Caki2 (cell line): ENCODE data around the gene BEND6. TPM values are rescaled to one million over a fixed set of nuclear protein-coding genes. Genes with fewer than 3 reads are reported as not detected.
"Not testable (repeated sequence)": the region's sequence is repeated elsewhere in the genome, so short reads cannot be mapped to it uniquely, and the experiment has no call there.

Experiments used
- DNase-seq: peaks from one replicate; pipeline ENCODE4 v3.0.0-alpha.2; 2015; ENCODE audit warnings: low read depth
- in situ Hi-C: cut with HindIII; loops from 2 replicates; pipeline ENCODE4 v1.10.0; 2016; ENCODE audit warnings: low sequenced_read_pairs, low pct_unique_long_range_greater_than_20kb, mixed read lengths
- total RNA-seq: library from RNA; depleted of rRNA; stranded (reverse); fragments of >200 nt; shearing (Covaris generic); gene quantifications from 2 replicates; pipeline ENCODE4 v1.2.3, GENCODE V29; 2014; ENCODE audit warnings: low replicate concordance

Gene BEND6
- total RNA-seq, 1 experiment from 2014 or later, result 25.6 TPM

DNA sequence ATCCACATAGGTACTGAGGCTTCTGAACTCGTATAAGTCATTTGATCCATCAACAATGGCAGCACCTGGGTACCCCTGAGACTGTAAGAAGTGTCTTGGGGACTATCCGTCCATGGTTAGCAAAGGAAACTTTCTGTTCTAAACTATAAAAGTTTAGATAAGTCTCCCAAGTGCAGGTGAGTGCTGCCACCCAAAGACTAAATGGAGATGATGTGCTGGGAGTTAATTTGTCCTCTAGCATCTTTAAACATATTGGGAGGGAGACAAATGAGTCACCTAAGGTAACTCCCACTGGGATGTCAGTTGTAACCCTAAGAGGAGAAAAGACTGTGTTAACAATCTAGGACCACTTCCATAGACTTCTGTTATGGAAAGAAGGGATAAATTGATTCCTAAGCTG is 6.2 kb downstream of the BEND6 start:
- peak; percentile 27 for DNase-seq

DNA sequence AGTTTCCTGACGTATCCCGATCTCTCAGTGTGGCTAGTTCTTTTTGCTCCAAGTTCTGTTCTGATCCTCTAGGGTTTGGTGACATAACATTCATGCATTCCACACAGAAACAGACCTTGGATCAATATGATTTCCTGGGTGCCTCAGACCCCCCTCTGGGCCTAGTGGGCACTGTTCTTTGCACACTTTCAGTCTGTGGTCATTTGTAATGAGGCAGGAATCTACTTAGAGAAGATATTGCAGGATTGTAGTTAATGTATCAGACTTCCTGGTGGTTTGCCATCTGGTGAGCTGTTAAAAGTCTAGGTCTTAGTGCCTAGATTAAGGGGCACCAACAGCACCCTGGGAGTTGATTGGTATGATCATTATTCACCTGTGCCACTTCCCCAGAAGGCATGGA is 7.5 kb downstream of the BEND6 start:
- in situ Hi-C loops, result no loop called here
- DNase-seq, result no peak

More for the DNA sequence above, 6.2 kb downstream of the BEND6 start:
- in situ Hi-C loops, result no loop called here

DNA sequence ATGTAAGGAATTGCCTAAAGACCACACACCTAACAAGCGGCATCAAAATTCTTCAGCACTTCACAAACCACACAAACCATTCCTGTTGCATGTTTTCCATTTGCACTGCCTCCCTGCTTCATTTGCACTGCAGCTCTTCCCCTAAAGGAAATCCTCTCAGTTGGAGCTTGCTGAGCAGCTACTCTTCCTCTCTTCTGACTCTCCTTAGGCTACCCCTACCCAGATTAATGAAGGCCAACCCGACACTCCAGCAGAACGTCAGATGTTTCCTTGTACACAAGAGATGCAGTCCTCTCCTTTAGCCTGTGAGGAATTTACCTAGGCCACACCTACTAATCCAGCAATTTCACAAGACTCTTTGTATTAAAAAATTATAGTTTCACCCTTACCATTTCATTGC is 8.1 kb downstream of the BEND6 start:
- DNase-seq, result no peak
- in situ Hi-C loops, result no loop called here

DNA sequence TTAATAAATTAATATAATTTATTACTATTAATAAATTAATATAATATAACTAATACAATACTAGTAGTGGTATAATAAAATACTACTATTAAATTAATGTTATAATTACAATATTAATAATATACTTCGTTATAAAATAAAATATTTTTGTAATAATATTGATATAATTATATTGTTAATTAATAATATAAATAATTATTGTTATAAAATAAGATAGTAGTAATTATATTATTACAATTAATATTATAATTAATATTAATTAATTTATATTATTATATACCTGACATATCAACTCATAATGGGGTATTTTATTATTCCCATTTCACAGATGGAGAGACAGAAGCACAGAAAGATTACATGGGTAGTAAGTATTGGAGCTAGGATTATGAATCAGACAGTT is 8.9 kb downstream of the BEND6 start:
- in situ Hi-C loops, result no loop called here
- DNase-seq, result no peak

DNA sequence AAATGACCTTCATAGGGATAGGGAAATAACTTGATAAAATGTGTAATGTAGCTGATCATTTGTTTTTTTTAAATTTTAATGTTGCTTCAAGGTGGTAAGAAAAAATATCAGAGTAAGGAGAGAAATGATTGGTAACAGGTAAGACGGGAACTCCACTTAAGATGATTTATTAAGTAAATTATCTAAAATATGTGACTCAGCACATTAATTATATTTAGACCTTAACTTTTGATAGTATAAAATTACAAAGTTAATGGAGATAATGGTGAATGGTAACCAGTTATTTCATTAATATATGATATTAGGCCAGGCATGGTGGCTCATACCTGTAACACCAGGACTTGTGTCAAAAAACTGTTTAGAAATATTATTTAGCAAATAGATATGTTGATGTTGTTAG is 10.2 kb downstream of the BEND6 start:
- in situ Hi-C loops, result no loop called here
- DNase-seq, result no peak

DNA sequence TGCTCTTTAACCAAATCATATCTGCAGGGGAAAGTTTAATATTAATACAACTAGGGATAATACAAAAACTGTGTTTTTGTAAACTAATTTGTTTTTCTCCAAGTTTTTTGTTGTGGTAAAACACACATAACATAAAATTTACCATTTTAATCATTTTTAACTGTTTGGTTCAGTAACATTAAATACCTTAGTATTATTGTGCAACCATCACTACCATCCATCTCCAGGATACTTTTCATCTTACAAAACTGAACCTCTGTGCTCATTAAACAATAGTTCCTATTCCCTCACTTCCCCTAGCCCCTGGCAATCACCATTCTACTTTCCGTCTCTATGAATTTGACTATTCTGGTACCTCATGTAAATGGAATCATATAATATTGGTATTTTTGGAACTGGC is 15.9 kb downstream of the BEND6 start:
- in situ Hi-C loops, result no loop called here

DNA sequence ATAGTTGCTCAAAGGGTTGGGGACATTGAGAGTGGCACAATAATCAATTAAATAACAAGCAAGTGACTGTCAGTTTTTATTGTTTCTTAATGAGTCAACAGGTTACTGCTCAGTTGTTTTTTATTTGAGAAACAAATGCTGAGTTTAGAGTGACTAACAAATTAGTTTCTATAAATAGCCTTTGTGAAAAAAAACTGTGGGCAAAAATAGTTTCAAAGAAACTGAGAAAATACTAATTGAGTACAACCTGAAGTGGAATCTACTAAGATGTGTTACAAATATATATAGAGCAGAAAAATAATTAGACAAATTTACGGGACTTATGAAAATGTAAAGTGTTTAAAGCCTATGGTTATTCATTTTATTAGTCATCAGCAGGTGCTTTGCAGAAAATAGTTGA is 22.3 kb downstream of the BEND6 start:
- in situ Hi-C loops, result no loop called here
- no peak for DNase-seq

More for the DNA sequence above, 15.9 kb downstream of the BEND6 start:
- no peak for DNase-seq

DNA sequence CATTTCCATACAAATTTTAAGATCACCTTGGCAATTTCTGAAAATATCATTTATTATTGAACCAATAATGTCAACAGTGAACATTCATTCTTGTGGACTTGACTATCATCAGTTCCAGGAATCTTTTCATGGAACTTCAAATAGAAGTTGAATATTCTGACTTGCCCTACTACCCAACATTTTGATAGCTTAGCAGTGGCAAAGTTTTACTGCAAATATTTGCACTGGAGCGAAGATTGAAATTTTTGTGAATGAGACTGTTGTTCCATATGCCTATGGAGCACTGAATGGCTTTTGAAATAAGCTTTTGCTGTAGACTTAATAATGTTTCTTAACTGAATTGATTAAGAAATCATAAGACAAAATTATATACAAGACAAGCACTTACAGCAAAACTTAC is 23.6 kb downstream of the BEND6 start:
- no peak for DNase-seq
- in situ Hi-C loops, result no loop called here

DNA sequence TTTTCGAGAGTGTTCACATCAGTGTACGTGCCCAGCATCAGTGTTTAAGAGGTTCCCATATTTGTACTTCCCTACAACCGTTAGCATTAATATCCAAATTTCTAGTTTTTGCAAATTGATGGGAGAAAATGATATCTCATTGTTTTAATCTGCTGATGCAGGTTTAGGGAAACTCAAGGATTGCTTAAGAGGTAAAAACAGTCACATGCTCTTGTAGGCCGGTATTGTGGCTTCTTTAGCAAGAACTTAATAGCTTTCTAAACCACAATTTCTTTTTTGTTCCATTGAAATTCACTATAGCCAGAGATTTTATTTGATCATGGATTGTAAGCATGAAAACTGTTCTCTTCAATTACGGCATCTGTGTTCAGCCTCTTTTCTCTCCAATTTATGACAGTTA is 29.5 kb downstream of the BEND6 start:
- in situ Hi-C loops, result no loop called here
- no peak for DNase-seq

DNA sequence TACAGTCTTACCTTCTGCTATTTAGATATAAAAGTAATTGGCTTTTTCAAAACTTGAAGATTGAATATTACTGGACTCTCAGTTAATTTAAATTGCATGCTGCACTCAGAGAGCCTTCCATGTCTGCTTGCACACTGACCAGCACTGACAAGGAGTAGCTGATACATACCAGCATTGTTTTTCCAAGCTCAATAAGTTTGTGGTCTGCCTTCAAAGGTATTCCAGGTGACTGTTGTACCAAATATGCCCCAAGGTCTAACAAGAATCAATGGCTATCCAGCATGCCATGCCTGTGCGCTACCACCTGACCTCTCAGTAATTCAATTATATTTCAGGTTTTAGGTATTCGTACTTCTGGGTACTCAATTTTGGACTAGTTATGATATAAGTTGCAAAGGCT is 30.0 kb downstream of the BEND6 start:
- in situ Hi-C loops, result no loop called here
- DNase-seq, result no peak

DNA sequence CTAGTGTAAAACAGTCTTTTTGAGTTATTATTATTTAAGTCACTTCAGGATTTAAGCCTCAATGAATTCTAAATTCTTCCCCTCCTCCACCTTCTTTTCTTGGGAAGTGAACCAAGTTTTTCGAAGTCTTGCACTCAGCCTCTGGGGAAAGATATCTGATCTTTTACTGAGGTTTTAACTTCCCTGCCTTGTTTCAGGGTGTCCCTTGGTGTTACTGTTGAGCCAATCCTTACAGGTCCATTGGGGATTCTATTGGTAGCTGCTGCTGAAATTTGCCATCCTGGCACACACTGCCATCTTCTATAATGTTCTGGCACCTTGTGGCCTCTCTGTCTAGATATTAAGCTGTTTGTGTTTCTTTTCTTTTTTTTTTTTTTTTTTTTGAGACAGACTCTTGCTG is 31.7 kb downstream of the BEND6 start:
- no peak for DNase-seq
- in situ Hi-C loops, result no loop called here

DNA sequence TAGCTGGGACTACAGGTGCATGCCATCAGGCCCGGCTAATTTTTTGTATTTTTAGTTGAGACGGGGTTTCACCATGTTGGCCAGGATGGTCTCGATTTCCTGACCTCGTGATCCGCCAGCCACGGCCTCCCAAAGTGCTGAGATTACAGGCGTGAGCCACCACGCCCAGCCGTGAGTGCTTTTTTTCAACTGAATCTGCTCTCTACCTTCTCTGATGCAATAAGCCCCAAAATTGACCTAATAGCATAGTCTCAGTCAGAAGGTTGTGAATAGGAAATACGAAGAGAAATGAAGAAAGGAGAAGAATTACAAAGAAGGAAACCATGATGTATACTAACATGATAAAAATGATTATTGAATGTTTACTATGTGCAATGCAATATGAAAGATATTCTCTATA is 33.2 kb downstream of the BEND6 start:
- DNase-seq, result no peak
- in situ Hi-C loops, result no loop called here

DNA sequence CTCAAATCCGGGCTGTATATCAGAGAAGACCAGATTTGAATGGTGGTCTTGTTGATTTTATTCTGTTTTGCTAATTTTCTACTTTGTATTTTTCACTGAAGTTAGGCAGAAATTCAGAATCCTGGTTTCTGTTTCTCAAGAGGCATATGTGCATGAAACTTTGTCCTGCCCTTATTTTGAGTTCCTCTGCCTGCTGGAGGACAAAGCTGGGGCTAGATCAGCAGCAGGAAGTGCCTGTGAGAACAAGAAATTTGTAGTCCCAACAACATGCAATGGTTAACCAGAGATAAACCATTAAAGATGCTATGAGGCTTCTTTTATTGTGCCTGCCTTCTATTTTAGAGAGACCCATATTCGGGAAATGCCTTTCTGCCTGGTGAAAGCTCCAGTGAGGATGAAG is 37.1 kb downstream of the BEND6 start:
- DNase-seq, result no peak
- in situ Hi-C loops, result no loop called here

DNA sequence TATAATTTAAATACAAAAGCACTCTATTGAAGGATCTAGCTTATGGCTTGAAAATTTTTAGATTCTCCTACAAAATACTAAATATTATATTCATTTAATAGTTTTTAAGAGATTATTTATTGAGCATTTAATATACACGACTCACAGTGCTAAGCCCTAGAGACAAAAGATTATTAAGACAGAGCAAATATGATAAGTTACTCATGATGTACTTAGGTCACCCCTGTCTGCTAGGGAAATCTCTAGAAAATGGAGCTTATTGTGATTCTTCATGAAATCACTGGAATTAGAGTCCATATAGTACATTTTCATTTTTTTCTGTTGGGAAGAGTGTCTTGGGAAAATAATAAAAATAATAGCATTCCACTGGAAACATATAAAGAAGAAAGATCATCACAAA is 37.8 kb downstream of the BEND6 start:
- in situ Hi-C loops, result no loop called here
- no peak for DNase-seq

DNA sequence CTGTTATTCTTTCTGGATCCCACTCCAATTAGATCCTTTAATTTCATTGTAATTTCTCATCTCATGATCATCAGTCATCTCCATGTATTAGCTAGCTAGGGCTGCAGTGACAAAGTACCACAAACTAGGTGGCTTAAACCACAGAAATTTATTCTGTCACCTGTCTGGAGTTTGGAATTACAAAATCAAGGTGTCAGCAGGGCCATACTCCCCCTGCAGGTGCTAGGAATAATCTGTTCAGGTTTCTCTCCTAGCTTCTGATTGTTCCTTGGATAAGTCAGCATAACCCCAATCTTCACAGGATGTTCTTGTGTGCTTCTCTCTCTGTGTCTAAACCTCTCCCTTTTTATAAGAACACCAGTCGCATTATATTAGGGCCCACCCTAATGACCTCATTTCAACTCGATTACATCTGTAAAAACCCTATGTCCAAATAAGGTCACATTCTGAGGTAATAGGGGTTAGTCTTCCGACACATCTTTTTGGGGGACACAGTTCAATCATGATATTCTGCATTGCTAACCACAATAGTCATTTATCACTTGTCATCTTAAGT is 40.5 kb downstream of the BEND6 start:
- in situ Hi-C loops, result no loop called here
- DNase-seq, result no peak

DNA sequence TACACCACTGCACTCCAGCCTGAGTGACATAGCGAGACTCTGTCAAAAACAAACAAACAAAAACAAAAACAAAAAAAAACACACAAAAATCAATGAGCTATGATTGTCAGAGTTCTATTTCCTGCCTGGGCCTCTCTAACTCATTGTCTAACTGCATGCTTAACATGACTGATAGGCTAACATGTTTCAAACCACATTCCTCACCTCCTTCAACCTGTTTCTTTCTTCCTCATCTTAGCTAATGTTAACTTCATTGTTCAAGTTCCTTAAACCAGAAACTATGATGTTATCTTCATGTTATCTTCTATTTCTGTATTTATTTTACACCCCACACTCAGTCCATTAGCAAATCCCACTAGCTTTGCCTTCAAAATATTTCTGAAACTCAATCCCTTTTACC is 41.5 kb downstream of the BEND6 start:
- no peak for DNase-seq
- in situ Hi-C loops, result no loop called here

DNA sequence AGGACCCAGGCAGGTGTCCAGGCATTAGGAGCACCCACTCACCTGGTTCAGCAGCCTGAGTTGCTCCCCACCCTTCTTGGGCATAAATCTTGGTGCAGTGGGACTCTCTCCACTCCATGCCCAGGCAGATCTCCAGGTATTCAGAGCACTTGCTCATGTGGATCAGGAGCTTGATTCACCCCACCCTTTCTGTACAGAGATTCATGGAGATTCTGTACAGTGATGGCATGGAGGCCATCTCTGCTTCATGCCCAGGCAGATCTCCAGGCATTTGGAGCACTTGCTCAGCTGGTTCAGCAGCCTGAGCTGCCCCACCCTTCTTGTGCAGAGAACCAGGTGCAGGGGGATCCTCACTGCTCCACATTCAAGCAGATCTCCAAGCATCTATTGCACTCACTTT is 44.1 kb downstream of the BEND6 start:
- DNase-seq, result no peak
- in situ Hi-C loops, result no loop called here

DNA sequence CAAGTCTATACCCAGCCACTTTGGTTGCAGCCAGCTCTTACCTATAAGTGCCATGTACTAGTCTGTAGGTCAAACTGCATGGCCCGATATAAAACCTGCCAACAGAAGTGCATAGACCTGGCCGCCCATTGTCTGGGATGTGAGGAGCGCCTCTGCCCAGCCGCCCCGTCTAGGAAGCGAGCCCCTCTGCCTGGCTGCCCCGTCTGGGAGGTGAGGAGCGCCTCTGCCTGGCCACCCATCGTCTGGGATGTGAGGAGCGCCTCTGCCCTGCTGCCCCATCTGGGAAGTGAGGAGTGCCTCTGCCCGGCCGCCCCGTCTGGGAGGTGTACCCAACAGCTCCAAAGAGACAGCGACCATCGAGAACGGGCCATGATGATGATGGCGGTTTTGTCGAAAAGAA is 44.8 kb downstream of the BEND6 start:
- in situ Hi-C loops, DNase-seq: not testable (repeated sequence)

DNA sequence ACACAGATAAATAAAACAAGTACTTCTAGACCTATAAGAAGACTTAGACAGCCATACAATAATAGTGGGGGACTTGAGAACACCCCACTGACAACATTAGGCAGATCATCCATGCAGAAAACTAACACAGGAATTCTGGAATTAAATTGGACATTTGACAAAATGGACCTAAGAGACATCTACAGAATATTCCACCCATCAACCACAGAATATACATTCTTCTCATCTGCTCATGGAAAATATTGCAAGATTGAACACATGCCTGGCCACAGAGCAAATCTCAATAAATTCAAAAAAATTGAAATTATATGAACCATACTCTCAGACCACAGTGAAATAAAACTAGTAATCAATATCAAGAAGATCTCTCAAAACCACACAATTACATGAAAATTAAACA is 47.3 kb downstream of the BEND6 start:
- in situ Hi-C loops, result no loop called here
- no peak for DNase-seq

DNA sequence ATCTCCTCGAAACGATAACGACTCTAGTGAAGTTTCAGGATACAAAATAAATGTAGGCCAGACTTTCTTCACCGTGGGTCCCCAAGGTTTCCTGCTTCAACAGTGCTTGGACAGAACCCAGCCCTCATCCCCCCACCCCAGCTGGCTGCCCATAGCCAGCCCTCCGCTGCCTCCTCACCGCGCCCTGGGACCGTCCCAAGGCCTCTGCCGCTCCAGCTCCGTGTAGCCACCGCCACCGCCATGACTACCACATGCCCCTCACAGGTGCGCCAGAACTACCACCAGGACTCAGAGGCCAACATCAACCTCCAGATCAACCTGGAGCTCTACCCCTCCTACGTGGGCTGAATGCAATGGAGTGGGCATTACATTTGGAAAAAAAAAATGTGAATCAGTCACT is 49.4 kb downstream of the BEND6 start:
- in situ Hi-C loops, result no loop called here
- no peak for DNase-seq

DNA sequence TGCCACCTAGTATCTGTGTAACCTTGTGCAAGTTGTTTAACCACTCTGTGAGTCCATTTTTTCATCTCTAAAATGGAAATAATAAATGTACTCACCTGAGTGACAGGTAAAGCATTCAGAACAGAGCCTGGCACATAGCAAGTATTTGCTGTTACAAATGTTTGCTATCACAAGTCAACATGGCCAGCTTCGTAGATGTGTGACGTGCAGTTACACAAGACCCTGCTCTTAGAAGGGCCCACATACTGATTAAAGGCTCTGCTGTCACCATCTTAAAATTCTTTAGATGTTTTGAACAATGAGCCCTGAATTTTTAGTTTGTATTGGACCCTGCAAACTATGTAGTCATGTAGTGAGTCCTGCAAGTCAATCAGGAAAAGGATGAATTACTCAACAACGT is 51.2 kb downstream of the BEND6 start:
- no peak for DNase-seq
- in situ Hi-C loops, result no loop called here
